Astrocyte of the cerebellum (primary cell): ENCODE measurements around the gene SLC10A6.
"Not testable (repeated sequence)": the region's sequence is repeated elsewhere in the genome, so short reads cannot be mapped to it uniquely, and the experiment has no call there.

Source experiments
- DNase-seq: peaks from one replicate; pipeline ENCODE4 v3.0.0-alpha.2; 2011; ENCODE audit warnings: low read depth
- H3K4me3 ChIP-seq: 2 replicates; pipeline ENCODE4 v1.5.1; 2011; ENCODE audit warnings: mild to moderate bottlenecking, low read depth, low read length, moderate library complexity
- in situ Hi-C: cut with HindIII; loops from 2 replicates; pipeline ENCODE4 v1.10.0; 2017; ENCODE audit warnings: low sequenced_read_pairs
- TF ChIP-seq, protein P1 (sequence below): IDR thresholded peaks from 2 replicates; pipeline ENCODE4 v1.5.1; 2012; ENCODE audit warnings: low read length, low read depth, moderate library complexity, mild to moderate bottlenecking; ENCODE audit errors: missing control alignments

SLC10A6 gene

GRCh38 chr4:86892636-86892960, 43.4 kb upstream of the SLC10A6 start:
- peak overlapping the region; percentile 72 for H3K4me3 ChIP-seq
- in situ Hi-C loops = no loop called here
- TF ChIP-seq, protein P1, sequence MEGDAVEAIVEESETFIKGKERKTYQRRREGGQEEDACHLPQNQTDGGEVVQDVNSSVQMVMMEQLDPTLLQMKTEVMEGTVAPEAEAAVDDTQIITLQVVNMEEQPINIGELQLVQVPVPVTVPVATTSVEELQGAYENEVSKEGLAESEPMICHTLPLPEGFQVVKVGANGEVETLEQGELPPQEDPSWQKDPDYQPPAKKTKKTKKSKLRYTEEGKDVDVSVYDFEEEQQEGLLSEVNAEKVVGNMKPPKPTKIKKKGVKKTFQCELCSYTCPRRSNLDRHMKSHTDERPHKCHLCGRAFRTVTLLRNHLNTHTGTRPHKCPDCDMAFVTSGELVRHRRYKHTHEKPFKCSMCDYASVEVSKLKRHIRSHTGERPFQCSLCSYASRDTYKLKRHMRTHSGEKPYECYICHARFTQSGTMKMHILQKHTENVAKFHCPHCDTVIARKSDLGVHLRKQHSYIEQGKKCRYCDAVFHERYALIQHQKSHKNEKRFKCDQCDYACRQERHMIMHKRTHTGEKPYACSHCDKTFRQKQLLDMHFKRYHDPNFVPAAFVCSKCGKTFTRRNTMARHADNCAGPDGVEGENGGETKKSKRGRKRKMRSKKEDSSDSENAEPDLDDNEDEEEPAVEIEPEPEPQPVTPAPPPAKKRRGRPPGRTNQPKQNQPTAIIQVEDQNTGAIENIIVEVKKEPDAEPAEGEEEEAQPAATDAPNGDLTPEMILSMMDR = no peak

DNA sequence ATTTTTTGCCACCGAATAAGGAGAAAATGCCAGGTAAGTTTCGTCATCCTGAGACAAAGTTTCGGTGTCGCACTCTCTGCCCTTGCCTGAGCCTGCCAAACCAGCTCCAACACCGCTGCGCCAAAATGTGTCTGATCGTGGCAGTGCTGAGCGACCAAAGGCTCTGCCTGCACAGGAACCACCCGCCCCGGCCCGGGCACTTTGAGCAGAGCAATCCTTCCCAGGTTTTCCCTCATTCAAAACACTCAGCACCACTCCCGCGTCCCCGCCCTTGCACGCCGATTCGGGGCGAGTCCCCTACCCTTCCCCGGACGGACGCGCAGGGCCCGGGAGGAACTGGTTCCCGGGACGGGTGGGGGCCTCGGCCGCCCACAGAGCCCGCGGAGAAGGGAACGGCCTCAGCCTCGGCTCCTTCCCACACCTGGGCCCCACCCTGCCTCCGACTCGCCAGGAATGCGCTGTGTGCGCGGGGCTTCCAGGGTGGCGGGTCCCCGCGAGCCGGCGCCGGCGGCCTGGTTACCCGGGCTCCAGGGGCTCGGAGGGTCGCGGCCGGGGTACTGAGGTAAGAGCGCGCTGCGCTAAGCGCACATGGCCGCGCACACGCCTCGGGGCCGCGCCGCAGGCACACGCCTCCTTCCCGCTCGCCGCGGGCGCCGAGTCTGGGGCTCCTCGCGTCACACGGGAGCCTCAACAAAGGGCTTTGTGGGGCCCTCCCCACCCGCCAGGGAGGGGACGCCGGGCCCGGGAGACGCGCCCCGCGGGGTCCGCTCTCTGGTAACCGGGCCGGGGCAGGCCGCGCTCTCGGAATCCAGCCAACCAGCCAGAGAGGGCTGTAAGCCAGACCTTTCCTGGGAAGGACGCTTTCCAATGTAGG, 42.8 kb upstream of the SLC10A6 start, which contains the start of gene C4orf36:
Gene C4orf36 (minus strand): TSS at position 661 of the 874 bp plus-strand sequence. CDS start 902 bp downstream, outside the sequence.
- H3K4me3 ChIP-seq = peak within 1 kb of the TSS; percentile 72
- in situ Hi-C loops = no loop called here
- TF ChIP-seq, protein P1 = no peak
- DNase-seq = no peak

More at GRCh38 chr4:86892636-86892960, 43.4 kb upstream of the SLC10A6 start:
- no peak for DNase-seq

DNA sequence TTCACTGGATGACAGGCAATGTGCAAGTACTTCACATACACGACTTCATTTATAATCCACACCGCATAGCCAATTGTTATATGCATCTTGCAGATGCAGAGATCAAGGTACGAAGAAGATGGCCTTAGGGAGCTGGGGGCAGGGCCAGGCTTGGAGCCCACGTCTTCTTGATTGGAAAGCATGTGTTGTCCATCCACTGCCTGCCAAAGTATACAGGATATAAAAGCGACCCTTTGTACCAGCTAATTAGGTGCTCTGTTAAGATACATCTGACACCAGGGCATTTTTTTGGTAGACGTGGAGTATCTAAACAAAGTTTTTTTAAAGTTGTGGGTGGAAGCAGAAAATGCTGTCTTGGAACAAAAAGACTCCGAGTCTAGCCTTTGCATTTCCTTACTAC, 41.6 kb upstream of the SLC10A6 start:
- no peak for DNase-seq
- H3K4me3 ChIP-seq = no peak overlapping the region
- TF ChIP-seq, protein P1 = no peak
- in situ Hi-C loops = no loop called here

DNA sequence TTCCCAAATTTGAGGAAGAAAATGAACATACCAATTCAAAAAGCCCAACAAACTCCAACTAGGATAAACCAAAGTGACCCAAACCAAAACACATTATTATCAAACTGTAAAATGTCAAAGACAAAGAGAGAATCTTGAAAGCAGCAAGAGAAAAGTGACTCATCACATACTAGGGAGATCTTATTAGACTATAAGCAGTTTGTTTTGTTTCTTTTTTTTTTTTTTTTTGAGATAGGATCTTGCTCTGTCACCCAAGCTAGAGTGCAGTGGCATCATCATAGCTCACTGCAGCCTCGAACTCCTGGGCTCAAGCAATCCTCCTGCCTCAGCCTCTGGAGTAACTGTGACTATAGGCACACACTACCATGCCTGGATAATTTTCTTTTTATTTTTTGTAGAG, 30.5 kb upstream of the SLC10A6 start:
- in situ Hi-C loops = no loop called here
- DNase-seq = no peak
- TF ChIP-seq, protein P1 = no peak

GRCh38 chr4:86878640-86879039, 29.5 kb upstream of the SLC10A6 start:
- in situ Hi-C loops = no loop called here
- DNase-seq = no peak
- TF ChIP-seq, protein P1 = no peak
- no peak overlapping the region for H3K4me3 ChIP-seq

More for the DNA sequence above, 30.5 kb upstream of the SLC10A6 start:
- H3K4me3 ChIP-seq = no peak overlapping the region

DNA sequence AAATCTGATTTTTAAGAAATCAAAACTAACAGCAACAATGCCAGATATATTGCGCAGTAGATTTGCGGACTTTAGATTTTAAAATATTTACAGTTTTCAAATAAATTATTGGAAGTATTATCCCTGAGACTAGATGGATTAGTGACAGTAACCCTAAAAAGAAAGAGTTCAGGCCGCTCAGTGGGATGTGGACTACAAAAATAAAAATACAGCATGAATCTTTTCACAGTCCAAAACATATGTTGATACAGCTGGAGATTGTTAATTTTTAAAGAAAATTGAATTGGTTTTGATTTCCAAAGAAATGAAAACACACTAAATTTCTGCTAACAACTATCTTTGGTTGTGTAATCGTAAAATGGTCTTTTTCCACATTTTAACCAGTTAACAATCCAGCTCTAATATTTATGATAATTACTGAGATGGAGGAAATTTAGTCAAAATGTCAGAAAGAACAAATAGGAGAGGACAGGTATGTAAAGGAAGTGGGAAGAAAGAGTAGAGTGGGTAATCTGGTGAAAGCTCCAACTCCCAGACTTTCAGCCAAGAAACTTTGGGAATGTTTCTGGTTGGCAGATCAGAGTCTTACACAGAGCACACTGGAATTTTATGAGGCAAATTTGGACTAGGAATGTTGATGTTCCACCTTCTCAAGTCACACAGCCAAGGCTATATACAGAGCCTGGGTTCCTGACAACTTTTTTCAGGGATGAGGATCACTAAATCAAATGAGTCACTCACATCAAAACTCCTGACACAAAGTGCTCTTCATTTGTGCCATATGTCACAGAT, 27.9 kb upstream of the SLC10A6 start:
- no peak overlapping the region for H3K4me3 ChIP-seq
- in situ Hi-C loops = no loop called here
- DNase-seq = no peak
- TF ChIP-seq, protein P1 = no peak

DNA sequence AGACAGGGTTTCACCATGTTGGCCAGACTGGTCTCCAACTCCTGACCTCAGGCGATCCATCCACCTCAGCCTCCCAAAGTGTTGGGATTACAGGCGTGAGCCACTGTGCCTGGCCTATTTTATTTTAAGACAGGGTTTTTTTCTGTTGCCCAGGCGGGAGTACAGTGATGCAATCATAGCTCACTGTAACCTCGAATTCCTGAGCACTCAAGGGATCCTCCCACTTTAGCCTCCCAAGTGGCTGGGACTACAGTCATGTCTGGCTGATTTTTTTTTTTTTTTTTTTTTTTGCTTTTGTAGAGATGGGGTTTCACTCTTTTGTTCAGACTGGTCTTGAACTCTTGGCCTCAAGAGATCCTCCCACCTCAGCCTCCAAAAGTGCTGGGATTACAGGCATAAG, 26.3 kb upstream of the SLC10A6 start:
- H3K4me3 ChIP-seq, DNase-seq, in situ Hi-C loops: not testable (repeated sequence)
